ENCODE measurements around the gene ANKRD66.

ANKRD66 gene

GRCh38 chr6:46749731-46750130 lies 3.0 kb downstream of the ANKRD66 start:
- DNase-seq (ENCODE audit: low read depth in 2 of 2): no peak
- TF ChIP-seq CTCF (IDR thresholded peaks at IDR 0.05; ENCODE audit: low read depth, low read length): no peak
- no peak overlapping the region for H3K4me3 ChIP-seq (replicated peaks in 1 of 2; ENCODE audit: low read depth in 2 of 2, low read length in 2 of 2)

GRCh38 chr6:46751658-46752057 lies 4.9 kb downstream of the ANKRD66 start:
- no peak for DNase-seq (ENCODE audit: low read depth in 2 of 2)
- no peak for TF ChIP-seq CTCF (IDR thresholded peaks at IDR 0.05; ENCODE audit: low read depth, low read length)
- H3K4me3 ChIP-seq (replicated peaks in 1 of 2; ENCODE audit: low read depth in 2 of 2, low read length in 2 of 2): no peak overlapping the region

- TF ChIP-seq CTCF (IDR thresholded peaks at IDR 0.05; ENCODE audit: low read depth, low read length): no peak
- H3K4me3 ChIP-seq (replicated peaks in 1 of 2; ENCODE audit: low read depth in 2 of 2, low read length in 2 of 2): no peak overlapping the region
- DNase-seq (ENCODE audit: low read depth in 2 of 2): no peak
These were observed 9.1 kb downstream of the ANKRD66 start for GRCh38 chr6:46755865-46756264.

GRCh38 chr6:46756469-46757213 lies 9.9 kb downstream of the ANKRD66 start:
- DNase-seq (ENCODE audit: low read depth in 2 of 2): peak in 1 of 2 donors; percentile 31
- TF ChIP-seq CTCF (IDR thresholded peaks at IDR 0.05; ENCODE audit: low read depth, low read length): no peak
- H3K4me3 ChIP-seq (replicated peaks in 1 of 2; ENCODE audit: low read depth in 2 of 2, low read length in 2 of 2): no peak overlapping the region

- no peak for DNase-seq (ENCODE audit: low read depth in 2 of 2)
- TF ChIP-seq CTCF (IDR thresholded peaks at IDR 0.05; ENCODE audit: low read depth, low read length): no peak
- H3K4me3 ChIP-seq (replicated peaks in 1 of 2; ENCODE audit: low read depth in 2 of 2, low read length in 2 of 2): no peak overlapping the region
These were observed 10.5 kb downstream of the ANKRD66 start for GRCh38 chr6:46757214-46757596.

GRCh38 chr6:46758960-46759753 lies 12.4 kb downstream of the ANKRD66 start:
- DNase-seq (ENCODE audit: low read depth in 2 of 2): no peak
- TF ChIP-seq CTCF (IDR thresholded peaks at IDR 0.05; ENCODE audit: low read depth, low read length): no peak

More at GRCh38 chr6:46758960-46759753, 12.4 kb downstream of the ANKRD66 start:
- no peak overlapping the region for H3K4me3 ChIP-seq (replicated peaks in 1 of 2; ENCODE audit: low read depth in 2 of 2, low read length in 2 of 2)

Data from cardiac fibroblast (primary cell).